ENCODE measurements around the gene TRIM15. TPM values are rescaled to one million over a fixed set of nuclear protein-coding genes. Genes with fewer than 3 reads are reported as not detected.
"Not testable (repeated sequence)": the region's sequence is repeated elsewhere in the genome, so short reads cannot be mapped to it uniquely, and the experiment has no call there.

TRIM15 gene
- total and polyA plus RNA-seq, 8 donors: 0.12 to 0.35 (median 0.19) TPM; not detected in 3

GRCh38 chr6:30213667-30213956 is 50.3 kb downstream of the TRIM15 start:
- Histone ChIP-seq H3K4me3 (peak overlapping the region; percentile 45 to 95 (median 80)), H3K27me3 (no peaks in the 10 kb centered on the region), H3K36me3 (no peaks in the 10 kb centered on the region), H3K4me1 (peaks cover 5 to 20% (median 18%) of the 10 kb centered on the region in 3 donors), H3K27ac (peak overlapping the region; percentile 86 to 99 (median 96)), H3K9me3 (no peaks in the 10 kb centered on the region)
- WGBS, 2 donors: 0% methylated on average over 12 of the region's 12 CpGs
- ATAC-seq: no peak
- intact Hi-C loops (cut with DNase I): no loop called here
- TF ChIP-seq CTCF (IDR thresholded peaks at IDR 0.05): no peak
- FAIRE-seq: no peak
- no peak for DNase-seq

DNA sequence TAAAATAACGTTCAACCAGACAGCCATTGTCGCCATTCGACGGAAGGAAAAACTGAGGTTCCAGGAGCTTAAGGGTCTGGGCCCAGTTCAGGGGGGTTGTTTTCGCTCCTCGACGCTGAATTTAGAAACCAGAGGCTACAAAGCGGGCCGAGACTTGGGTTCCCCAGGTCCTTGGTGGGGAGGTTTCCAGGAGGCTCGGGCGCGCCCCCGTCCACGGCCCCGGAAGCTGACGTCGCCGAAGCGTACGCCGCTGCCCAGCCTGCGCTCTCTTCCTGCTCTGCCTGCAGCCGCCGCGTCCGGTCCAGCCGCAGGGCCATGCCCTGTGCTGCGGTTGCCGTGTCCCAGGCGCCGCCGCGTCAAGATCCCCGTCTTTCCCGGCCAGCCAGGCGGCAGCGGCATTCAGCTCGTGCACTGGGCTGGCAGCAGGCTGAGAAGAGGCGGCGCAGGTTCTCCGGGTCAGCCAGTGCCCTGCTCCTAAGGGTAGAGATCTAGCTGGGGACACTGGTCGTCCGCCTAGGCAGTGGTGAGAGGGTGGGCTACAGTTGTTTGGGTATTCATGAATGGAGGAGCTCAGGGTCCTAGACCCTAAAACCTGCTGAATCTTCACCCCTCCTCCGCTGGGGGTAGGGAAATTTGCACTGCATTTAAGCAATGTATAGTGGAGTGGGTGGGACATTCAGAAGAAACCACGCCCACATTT is 50.8 kb downstream of the TRIM15 start:
- no peaks in the 10 kb centered on the region for H3K9me3 ChIP-seq
- FAIRE-seq: no peak
- peak overlapping the region; percentile 86 to 99 (median 96) for H3K27ac ChIP-seq
- 0 to 1% methylated on average over 45 of the region's 45 CpGs for WGBS, 2 donors
- intact Hi-C loops (cut with DNase I): no loop called here
- ATAC-seq: peak; percentile 84 to 91 (median 85)
- peak; percentile 80 to 94 (median 84) for DNase-seq
- no peak for TF ChIP-seq CTCF (IDR thresholded peaks at IDR 0.05)
- no peaks in the 10 kb centered on the region for H3K27me3 ChIP-seq
- peaks cover 5 to 20% (median 18%) of the 10 kb centered on the region in 3 donors for H3K4me1 ChIP-seq
- H3K36me3 ChIP-seq: no peaks in the 10 kb centered on the region
- H3K4me3 ChIP-seq: peak overlapping the region; percentile 45 to 95 (median 80)

- H3K4me3 ChIP-seq: peak overlapping the region; percentile 45 to 95 (median 80)
- intact Hi-C loops (cut with DNase I): no loop called here
- peak overlapping the region; percentile 86 to 99 (median 96) for H3K27ac ChIP-seq
- no peaks in the 10 kb centered on the region for H3K27me3 ChIP-seq
- DNase-seq: peak in 1 of 6 donors; percentile 33
- FAIRE-seq: no peak
- ATAC-seq: no peak
- H3K36me3 ChIP-seq: no peaks in the 10 kb centered on the region
- 58 to 66% methylated on average over 13 to 14 of the region's 14 CpGs for WGBS, 2 donors
- no peak for TF ChIP-seq CTCF (IDR thresholded peaks at IDR 0.05)
- peaks cover 5 to 20% (median 18%) of the 10 kb centered on the region in 3 donors for H3K4me1 ChIP-seq
- no peaks in the 10 kb centered on the region for H3K9me3 ChIP-seq
These were observed 51.3 kb downstream of the TRIM15 start for GRCh38 chr6:30214657-30214982.

DNA sequence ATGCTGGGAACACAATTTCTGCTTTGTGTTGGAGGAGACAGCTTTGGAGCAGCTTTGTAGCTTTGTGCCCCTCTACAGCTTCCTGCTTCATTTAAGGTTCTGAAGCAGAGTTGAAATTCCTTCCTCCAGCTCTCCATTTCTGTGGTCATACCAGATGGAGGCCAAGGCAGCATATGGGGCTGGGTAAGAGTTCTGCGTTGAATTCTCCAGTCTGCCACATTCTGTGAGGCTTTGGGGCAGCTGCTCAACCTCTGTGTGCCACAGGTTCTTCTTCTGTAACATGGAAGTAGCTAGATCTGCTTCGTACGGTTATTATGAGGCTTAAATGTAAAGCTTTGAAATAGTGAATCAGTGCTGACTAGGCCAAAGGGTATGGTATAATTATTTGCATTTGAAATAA is 52.8 kb downstream of the TRIM15 start:
- FAIRE-seq (no peak), ATAC-seq (no peak), DNase-seq (no peak)
- no peak overlapping the region for H3K4me3 ChIP-seq
- peaks cover 5 to 14% (median 10%) of the 10 kb centered on the region in 3 donors for H3K4me1 ChIP-seq
- WGBS, 2 donors: 73 to 78% methylated on average over 3 of the region's 3 CpGs
- no peak overlapping the region for H3K27ac ChIP-seq
- no peaks in the 10 kb centered on the region for H3K27me3 ChIP-seq
- H3K9me3 ChIP-seq: no peaks in the 10 kb centered on the region
- TF ChIP-seq CTCF (IDR thresholded peaks at IDR 0.05): no peak
- intact Hi-C loops (cut with DNase I): no loop called here
- H3K36me3 ChIP-seq: no peaks in the 10 kb centered on the region

- FAIRE-seq (no peak), ATAC-seq (peak; percentile 54 to 94 (median 84)), DNase-seq (peak in 3 of 6 donors; percentile 49 to 69 (median 67))
- no peak overlapping the region for H3K4me3 ChIP-seq
- intact Hi-C loops (cut with DNase I): no loop called here
- H3K36me3 ChIP-seq: no peaks in the 10 kb centered on the region
- H3K27me3 ChIP-seq: no peaks in the 10 kb centered on the region
- WGBS, 2 donors: 0% methylated on average over 1 of the region's 1 CpG
- no peaks in the 10 kb centered on the region for H3K9me3 ChIP-seq
- peak; percentile 45 to 76 (median 69) for TF ChIP-seq CTCF (IDR thresholded peaks at IDR 0.05)
- no peaks in the 10 kb centered on the region for H3K4me1 ChIP-seq
- no peak overlapping the region for H3K27ac ChIP-seq
These were observed 55.9 kb downstream of the TRIM15 start for GRCh38 chr6:30219244-30219643.

DNA sequence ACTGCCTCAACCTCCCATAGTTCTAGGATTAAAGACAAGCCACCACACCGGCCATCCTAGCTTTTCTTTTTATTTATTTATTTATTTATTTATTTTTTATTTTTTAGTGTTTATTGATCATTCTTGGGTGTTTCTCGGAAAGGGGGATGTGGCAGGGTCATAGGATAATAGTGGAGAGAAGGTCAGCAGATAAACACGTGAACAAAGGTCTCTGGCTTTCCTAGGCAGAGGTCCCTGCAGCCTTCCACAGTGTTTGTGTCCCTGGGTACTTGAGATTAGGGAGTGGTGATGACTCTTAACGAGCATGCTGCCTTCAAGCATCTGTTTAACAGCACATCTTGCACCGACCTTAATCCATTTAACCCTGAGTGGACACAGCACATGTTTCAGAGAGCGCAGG is 58.0 kb downstream of the TRIM15 start:
- not testable (repeated sequence) for H3K9me3 ChIP-seq, DNase-seq, H3K4me1 ChIP-seq, H3K36me3 ChIP-seq, ATAC-seq, H3K27me3 ChIP-seq, H3K27ac ChIP-seq, H3K4me3 ChIP-seq, FAIRE-seq
- 56 to 59% methylated on average over 6 of the region's 6 CpGs for WGBS, 2 donors
- intact Hi-C loops (cut with DNase I): loop anchor here in 1 of 3 donors (10.0 kb wide), 1 partner anchor 173 kb away; no protein-coding TSS in a partner anchor

- H3K27ac ChIP-seq: not testable (repeated sequence)
- DNase-seq: peak in 1 of 6 donors; percentile 40
These were observed 58.6 kb downstream of the TRIM15 start for GRCh38 chr6:30221956-30222355.

More at GRCh38 chr6:30221956-30222355, 58.6 kb downstream of the TRIM15 start:
- ATAC-seq, H3K36me3 ChIP-seq, H3K4me1 ChIP-seq, H3K27me3 ChIP-seq, H3K9me3 ChIP-seq, FAIRE-seq, H3K4me3 ChIP-seq: not testable (repeated sequence)
- 91 to 92% methylated on average over 23 of the region's 23 CpGs for WGBS, 2 donors
- intact Hi-C loops (cut with DNase I): loop anchor here in 1 of 3 donors (10.0 kb wide), 1 partner anchor 173 kb away; no protein-coding TSS in a partner anchor
